Measurements from ENCODE around the gene TEPSIN.

Gene TEPSIN

GRCh38 chr17:81188491-81188840 is 50.4 kb downstream of the TEPSIN start:
- H3K36me3 ChIP-seq (ENCODE audit: control insufficient read depth in 4 of 4, insufficient read depth in 4 of 4, low read length in 3 of 4): peaks cover 0 to 35% (median 17%) of the 10 kb centered on the region in 4 experiments
- 98% methylated on average over 11 of the region's 12 CpGs for WGBS (ENCODE audit: insufficient coverage)
- ChIA-PET POLR2A (interaction anchor here (0.6 kb wide), 1 partner anchor 14 kb away, joined by 3 read pairs; no protein-coding TSS in a partner anchor), CTCF (interaction anchor here (2.5 kb wide), 1 partner anchor 10 kb away, joined by 6 read pairs; no protein-coding TSS in a partner anchor)
- H3K27ac ChIP-seq (ENCODE audit: insufficient read depth in 1 of 2, low read depth in 1 of 2, low read length in 2 of 2, poor library complexity in 1 of 2, severe bottlenecking in 2 of 2): no peak overlapping the region
- peaks cover 0 to 18% (median 0%) of the 10 kb centered on the region in 5 experiments for H3K27me3 ChIP-seq (replicated peaks in 2 of 5; ENCODE audit: control insufficient read depth in 4 of 5, insufficient read depth in 5 of 5, low read length in 4 of 5)
- H3K4me3 ChIP-seq (ENCODE audit: control insufficient read depth in 1 of 7, extremely low read depth in 1 of 7, insufficient read depth in 4 of 7, low read depth in 2 of 7, low read length in 6 of 7): no peak overlapping the region
- no peak for DNase-seq
- H3K9me3 ChIP-seq (ENCODE audit: control extremely low read depth in 1 of 5, control insufficient read depth in 4 of 5, insufficient read depth in 2 of 5, low read depth in 1 of 5, low read length in 4 of 5): no peaks in the 10 kb centered on the region
- H3K4me1 ChIP-seq (ENCODE audit: control extremely low read depth in 1 of 4, control insufficient read depth in 4 of 4, insufficient read depth in 4 of 4, low read length in 3 of 4): no peaks in the 10 kb centered on the region

- no peak for DNase-seq
- 96% methylated on average over 23 of the region's 26 CpGs for WGBS (ENCODE audit: insufficient coverage)
These were observed 51.0 kb downstream of the TEPSIN start for GRCh38 chr17:81187586-81188490.

DNA sequence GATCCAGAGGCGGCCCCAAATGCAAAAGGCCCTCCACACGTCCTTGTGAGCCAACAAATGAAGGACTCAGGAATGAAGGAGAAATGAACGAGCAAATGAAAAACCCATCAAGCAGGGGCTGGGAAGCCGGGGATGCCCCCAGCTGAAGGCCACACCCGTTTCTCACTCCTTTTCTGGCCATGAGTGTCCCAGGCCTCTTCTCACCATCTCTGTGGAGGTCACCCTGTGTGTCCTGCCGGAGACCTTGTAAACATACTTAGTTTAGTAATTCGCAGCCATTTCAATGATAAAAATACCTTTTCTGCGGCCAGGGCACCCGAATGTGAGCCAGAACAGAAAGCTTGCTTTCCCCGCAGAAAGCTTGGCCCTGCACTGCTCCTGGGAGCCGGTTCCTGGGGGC is 51.7 kb downstream of the TEPSIN start:
- over 99% methylated on average over 11 of the region's 11 CpGs for WGBS (ENCODE audit: insufficient coverage)
- no peak for DNase-seq
- CTCF ChIA-PET: interaction anchor here (2.3 to 2.5 kb wide), 2 partner anchors 11 to 44 kb away, joined by 6 to 8 read pairs; no protein-coding TSS in a partner anchor

More at GRCh38 chr17:81187586-81188490, 51.0 kb downstream of the TEPSIN start:
- CTCF ChIA-PET: interaction anchor here (2.3 to 2.5 kb wide), 2 partner anchors 10 to 44 kb away, joined by 6 to 8 read pairs; no protein-coding TSS in a partner anchor
- Histone ChIP-seq H3K27ac (ENCODE audit: insufficient read depth in 1 of 2, low read depth in 1 of 2, low read length in 2 of 2, poor library complexity in 1 of 2, severe bottlenecking in 2 of 2) (no peak overlapping the region), H3K9me3 (ENCODE audit: control extremely low read depth in 1 of 5, control insufficient read depth in 4 of 5, insufficient read depth in 2 of 5, low read depth in 1 of 5, low read length in 4 of 5) (no peaks in the 10 kb centered on the region), H3K36me3 (ENCODE audit: control insufficient read depth in 4 of 4, insufficient read depth in 4 of 4, low read length in 3 of 4) (peaks cover 0 to 30% (median 15%) of the 10 kb centered on the region in 4 experiments), H3K4me1 (ENCODE audit: control extremely low read depth in 1 of 4, control insufficient read depth in 4 of 4, insufficient read depth in 4 of 4, low read length in 3 of 4) (no peaks in the 10 kb centered on the region), H3K4me3 (ENCODE audit: control insufficient read depth in 1 of 7, extremely low read depth in 1 of 7, insufficient read depth in 4 of 7, low read depth in 2 of 7, low read length in 6 of 7) (no peak overlapping the region), H3K27me3 (replicated peaks in 2 of 5; ENCODE audit: control insufficient read depth in 4 of 5, insufficient read depth in 5 of 5, low read length in 4 of 5) (peaks cover 0 to 22% (median 0%) of the 10 kb centered on the region in 5 experiments)
- POLR2A ChIA-PET: no interaction called here

DNA sequence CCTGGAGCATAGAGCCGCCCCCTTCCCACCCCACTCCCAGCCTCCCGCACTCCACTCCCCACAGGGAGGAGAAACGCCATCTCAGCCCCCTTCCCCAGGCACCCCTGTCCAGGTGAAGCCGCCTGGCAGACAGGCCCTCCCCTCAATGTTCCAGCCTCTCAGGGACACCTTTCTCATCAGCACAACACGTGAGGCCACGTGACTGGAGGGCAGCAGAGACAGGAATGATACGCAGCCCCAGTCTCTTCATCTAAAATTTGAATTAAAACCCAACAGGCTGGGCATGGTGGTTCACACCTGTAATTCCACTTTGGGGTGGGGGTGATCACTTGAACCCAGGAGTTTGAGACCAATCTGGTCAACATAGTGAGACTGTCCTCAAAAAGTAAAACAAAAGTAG is 52.7 kb downstream of the TEPSIN start:
- ChIA-PET CTCF (interaction anchor here (1.4 to 2.5 kb wide), 3 partner anchors 12 to 45 kb away, joined by 3 to 8 read pairs (median 6); no protein-coding TSS in a partner anchor), POLR2A (no interaction called here)
- no peaks in the 10 kb centered on the region for H3K4me1 ChIP-seq (ENCODE audit: control extremely low read depth in 1 of 4, control insufficient read depth in 4 of 4, insufficient read depth in 4 of 4, low read length in 3 of 4)
- WGBS (ENCODE audit: insufficient coverage): 97% methylated on average over 5 of the region's 7 CpGs
- peaks cover 0 to 22% (median 0%) of the 10 kb centered on the region in 5 experiments for H3K27me3 ChIP-seq (replicated peaks in 2 of 5; ENCODE audit: control insufficient read depth in 4 of 5, insufficient read depth in 5 of 5, low read length in 4 of 5)
- H3K4me3 ChIP-seq (ENCODE audit: control insufficient read depth in 1 of 7, extremely low read depth in 1 of 7, insufficient read depth in 4 of 7, low read depth in 2 of 7, low read length in 6 of 7): no peak overlapping the region
- H3K9me3 ChIP-seq (ENCODE audit: control extremely low read depth in 1 of 5, control insufficient read depth in 4 of 5, insufficient read depth in 2 of 5, low read depth in 1 of 5, low read length in 4 of 5): no peaks in the 10 kb centered on the region
- DNase-seq: no peak
- H3K27ac ChIP-seq (ENCODE audit: insufficient read depth in 1 of 2, low read depth in 1 of 2, low read length in 2 of 2, poor library complexity in 1 of 2, severe bottlenecking in 2 of 2): no peak overlapping the region
- H3K36me3 ChIP-seq (ENCODE audit: control insufficient read depth in 4 of 4, insufficient read depth in 4 of 4, low read length in 3 of 4): peaks cover 0 to 21% (median 9%) of the 10 kb centered on the region in 4 experiments

More for the DNA sequence above, 51.7 kb downstream of the TEPSIN start:
- Histone ChIP-seq H3K4me3 (ENCODE audit: control insufficient read depth in 1 of 7, extremely low read depth in 1 of 7, insufficient read depth in 4 of 7, low read depth in 2 of 7, low read length in 6 of 7) (no peak overlapping the region), H3K27ac (ENCODE audit: insufficient read depth in 1 of 2, low read depth in 1 of 2, low read length in 2 of 2, poor library complexity in 1 of 2, severe bottlenecking in 2 of 2) (no peak overlapping the region), H3K9me3 (ENCODE audit: control extremely low read depth in 1 of 5, control insufficient read depth in 4 of 5, insufficient read depth in 2 of 5, low read depth in 1 of 5, low read length in 4 of 5) (no peaks in the 10 kb centered on the region), H3K27me3 (replicated peaks in 2 of 5; ENCODE audit: control insufficient read depth in 4 of 5, insufficient read depth in 5 of 5, low read length in 4 of 5) (peaks cover 0 to 22% (median 0%) of the 10 kb centered on the region in 5 experiments), H3K4me1 (ENCODE audit: control extremely low read depth in 1 of 4, control insufficient read depth in 4 of 4, insufficient read depth in 4 of 4, low read length in 3 of 4) (no peaks in the 10 kb centered on the region), H3K36me3 (ENCODE audit: control insufficient read depth in 4 of 4, insufficient read depth in 4 of 4, low read length in 3 of 4) (peaks cover 0 to 30% (median 14%) of the 10 kb centered on the region in 4 experiments)
- POLR2A ChIA-PET: no interaction called here

- DNase-seq: no peak
- 56% methylated on average over 12 of the region's 15 CpGs for WGBS (ENCODE audit: insufficient coverage)
- POLR2A ChIA-PET: no interaction called here
These were observed 54.3 kb downstream of the TEPSIN start for GRCh38 chr17:81184555-81184954.

GRCh38 chr17:81183807-81184206 is 55.0 kb downstream of the TEPSIN start:
- Histone ChIP-seq H3K4me3 (ENCODE audit: control insufficient read depth in 1 of 7, extremely low read depth in 1 of 7, insufficient read depth in 4 of 7, low read depth in 2 of 7, low read length in 6 of 7) (no peak overlapping the region), H3K9me3 (ENCODE audit: control extremely low read depth in 1 of 5, control insufficient read depth in 4 of 5, insufficient read depth in 2 of 5, low read depth in 1 of 5, low read length in 4 of 5) (no peaks in the 10 kb centered on the region), H3K27ac (ENCODE audit: insufficient read depth in 1 of 2, low read depth in 1 of 2, low read length in 2 of 2, poor library complexity in 1 of 2, severe bottlenecking in 2 of 2) (no peak overlapping the region), H3K27me3 (replicated peaks in 2 of 5; ENCODE audit: control insufficient read depth in 4 of 5, insufficient read depth in 5 of 5, low read length in 4 of 5) (peaks cover 0 to 22% (median 0%) of the 10 kb centered on the region in 5 experiments), H3K4me1 (ENCODE audit: control extremely low read depth in 1 of 4, control insufficient read depth in 4 of 4, insufficient read depth in 4 of 4, low read length in 3 of 4) (no peaks in the 10 kb centered on the region), H3K36me3 (ENCODE audit: control insufficient read depth in 4 of 4, insufficient read depth in 4 of 4, low read length in 3 of 4) (peaks cover 0 to 3% (median 1%) of the 10 kb centered on the region in 4 experiments)
- ChIA-PET POLR2A (no interaction called here), CTCF (no interaction called here)
- 97% methylated on average over 11 of the region's 11 CpGs for WGBS (ENCODE audit: insufficient coverage)
- no peak for DNase-seq

More at GRCh38 chr17:81184555-81184954, 54.3 kb downstream of the TEPSIN start:
- H3K27ac ChIP-seq (ENCODE audit: insufficient read depth in 1 of 2, low read depth in 1 of 2, low read length in 2 of 2, poor library complexity in 1 of 2, severe bottlenecking in 2 of 2): no peak overlapping the region
- peaks cover 0 to 22% (median 0%) of the 10 kb centered on the region in 5 experiments for H3K27me3 ChIP-seq (replicated peaks in 2 of 5; ENCODE audit: control insufficient read depth in 4 of 5, insufficient read depth in 5 of 5, low read length in 4 of 5)
- no peaks in the 10 kb centered on the region for H3K9me3 ChIP-seq (ENCODE audit: control extremely low read depth in 1 of 5, control insufficient read depth in 4 of 5, insufficient read depth in 2 of 5, low read depth in 1 of 5, low read length in 4 of 5)
- CTCF ChIA-PET: interaction anchor here (1.2 kb wide), 1 partner anchor 16 kb away, joined by 3 read pairs; no protein-coding TSS in a partner anchor
- no peak overlapping the region for H3K4me3 ChIP-seq (ENCODE audit: control insufficient read depth in 1 of 7, extremely low read depth in 1 of 7, insufficient read depth in 4 of 7, low read depth in 2 of 7, low read length in 6 of 7)
- H3K36me3 ChIP-seq (ENCODE audit: control insufficient read depth in 4 of 4, insufficient read depth in 4 of 4, low read length in 3 of 4): peaks cover 0 to 10% (median 6%) of the 10 kb centered on the region in 4 experiments
- no peaks in the 10 kb centered on the region for H3K4me1 ChIP-seq (ENCODE audit: control extremely low read depth in 1 of 4, control insufficient read depth in 4 of 4, insufficient read depth in 4 of 4, low read length in 3 of 4)

GRCh38 chr17:81183316-81183715 is 55.5 kb downstream of the TEPSIN start:
- H3K36me3 ChIP-seq (ENCODE audit: control insufficient read depth in 4 of 4, insufficient read depth in 4 of 4, low read length in 3 of 4): no peaks in the 10 kb centered on the region
- no peak overlapping the region for H3K4me3 ChIP-seq (ENCODE audit: control insufficient read depth in 1 of 7, extremely low read depth in 1 of 7, insufficient read depth in 4 of 7, low read depth in 2 of 7, low read length in 6 of 7)
- H3K27ac ChIP-seq (ENCODE audit: insufficient read depth in 1 of 2, low read depth in 1 of 2, low read length in 2 of 2, poor library complexity in 1 of 2, severe bottlenecking in 2 of 2): no peak overlapping the region
- H3K9me3 ChIP-seq (ENCODE audit: control extremely low read depth in 1 of 5, control insufficient read depth in 4 of 5, insufficient read depth in 2 of 5, low read depth in 1 of 5, low read length in 4 of 5): no peaks in the 10 kb centered on the region
- H3K4me1 ChIP-seq (ENCODE audit: control extremely low read depth in 1 of 4, control insufficient read depth in 4 of 4, insufficient read depth in 4 of 4, low read length in 3 of 4): no peaks in the 10 kb centered on the region
- ChIA-PET CTCF (no interaction called here), POLR2A (no interaction called here)
- 96% methylated on average over 9 of the region's 10 CpGs for WGBS (ENCODE audit: insufficient coverage)
- no peak for DNase-seq
- peaks cover 0 to 22% (median 0%) of the 10 kb centered on the region in 5 experiments for H3K27me3 ChIP-seq (replicated peaks in 2 of 5; ENCODE audit: control insufficient read depth in 4 of 5, insufficient read depth in 5 of 5, low read length in 4 of 5)
